NAMALWA (cell line): ENCODE results near the gene IL21R.
"Not testable (repeated sequence)": the region's sequence is repeated elsewhere in the genome, so short reads cannot be mapped to it uniquely, and the experiment has no call there.

ENCODE experiments used
- DNase-seq: peaks from one replicate; pipeline ENCODE4 v3.0.0-alpha.2; 2015; ENCODE audit warnings: low spot score

IL21R gene

DNA sequence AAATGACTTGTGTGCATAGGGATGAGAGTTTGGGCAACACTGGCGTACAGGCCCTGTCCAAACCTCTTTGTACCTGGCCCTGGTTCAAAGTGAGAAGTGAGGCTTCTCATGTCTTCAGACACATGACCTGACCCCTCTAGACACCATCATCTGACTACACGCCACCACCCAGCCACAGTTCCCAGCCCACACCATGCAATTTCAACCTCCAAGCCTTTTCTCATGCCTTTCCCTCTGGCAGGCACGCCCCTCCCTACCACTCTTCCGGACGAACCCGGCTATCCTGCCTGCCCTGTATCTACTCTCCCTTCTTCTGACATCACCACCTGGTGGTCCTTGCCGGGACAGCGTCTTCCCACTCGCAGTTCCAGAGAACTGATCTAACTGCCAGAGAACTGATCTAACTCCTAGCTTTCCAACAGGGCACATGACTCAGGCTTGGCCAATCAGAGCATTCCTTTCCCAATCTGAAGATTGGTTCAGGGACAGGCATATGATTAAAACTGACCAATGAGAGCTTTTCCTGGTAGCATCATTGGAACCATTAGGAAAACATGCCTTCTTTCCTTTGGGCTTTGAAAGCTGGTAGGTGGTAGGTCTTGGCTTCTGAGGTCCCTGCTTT lies 27.1 kb upstream of the IL21R start:
- DNase-seq = peak; percentile 53

DNA sequence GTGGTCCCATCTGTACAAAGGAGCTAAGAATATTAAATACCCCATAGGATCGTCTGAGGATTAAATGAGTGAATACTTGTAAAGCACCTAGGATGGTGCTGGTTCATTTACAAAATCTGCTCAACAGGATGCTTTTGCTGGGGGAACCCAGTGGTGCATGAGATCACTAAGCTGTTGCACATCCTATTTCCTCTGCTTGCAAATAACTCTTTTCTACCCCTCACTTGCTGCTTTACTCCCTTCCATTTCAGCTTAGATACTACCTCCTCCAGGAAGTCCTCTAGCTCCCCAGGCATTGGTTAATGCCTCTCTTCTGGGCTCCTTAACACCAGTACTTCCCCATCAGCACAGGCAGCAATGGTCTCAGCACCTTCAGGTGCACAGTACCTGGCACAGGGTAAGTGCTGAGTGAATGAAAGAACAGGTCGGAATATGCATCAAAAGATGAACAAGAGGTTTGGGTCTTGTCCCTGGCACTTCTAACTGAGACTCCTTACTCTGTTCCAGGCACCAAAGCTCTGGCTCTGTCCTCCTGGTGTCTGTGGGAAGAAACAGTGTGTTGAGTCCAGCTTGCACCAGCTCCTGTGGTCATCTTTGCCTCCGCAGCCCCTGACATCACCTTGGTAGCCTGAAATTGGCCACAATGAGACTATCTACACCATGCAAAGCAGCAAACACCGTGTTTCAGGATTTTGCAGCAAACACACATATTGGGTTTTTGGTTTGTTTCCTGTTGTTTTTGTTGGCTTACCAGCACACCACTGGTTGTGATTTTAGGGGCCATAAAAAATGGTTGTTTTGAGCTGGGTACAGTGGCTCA lies 24.1 kb upstream of the IL21R start:
- peak; percentile 46 for DNase-seq

DNA sequence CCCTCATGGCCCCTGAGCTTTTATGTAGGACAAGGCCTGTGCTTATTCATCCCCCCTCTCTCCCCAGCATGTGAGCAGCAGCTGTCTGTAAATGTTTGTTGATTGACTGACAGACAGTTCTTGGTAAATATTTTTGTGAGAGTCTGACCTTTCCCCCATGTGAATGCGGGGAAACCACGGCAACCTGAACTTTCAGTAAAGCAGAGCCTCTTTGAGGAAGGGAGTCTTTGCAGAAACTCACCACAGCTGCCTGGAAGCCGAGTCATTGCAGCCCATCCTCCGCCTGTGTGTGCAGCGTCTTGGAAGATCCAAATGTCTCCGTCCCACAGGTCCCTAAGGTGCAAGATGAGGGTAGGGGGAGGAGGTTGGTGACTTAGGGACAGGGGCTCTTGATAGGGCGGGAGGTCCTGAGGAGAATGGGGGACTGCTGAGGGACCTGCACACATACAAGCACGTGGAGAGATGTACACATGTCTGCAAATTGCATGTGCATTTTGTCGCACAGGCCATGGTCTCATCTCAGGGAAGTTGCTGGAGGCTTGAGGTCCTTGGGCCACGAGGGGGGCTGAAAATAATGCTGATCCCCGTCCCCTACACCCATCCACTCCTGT lies 23.0 kb upstream of the IL21R start:
- DNase-seq = no peak

DNA sequence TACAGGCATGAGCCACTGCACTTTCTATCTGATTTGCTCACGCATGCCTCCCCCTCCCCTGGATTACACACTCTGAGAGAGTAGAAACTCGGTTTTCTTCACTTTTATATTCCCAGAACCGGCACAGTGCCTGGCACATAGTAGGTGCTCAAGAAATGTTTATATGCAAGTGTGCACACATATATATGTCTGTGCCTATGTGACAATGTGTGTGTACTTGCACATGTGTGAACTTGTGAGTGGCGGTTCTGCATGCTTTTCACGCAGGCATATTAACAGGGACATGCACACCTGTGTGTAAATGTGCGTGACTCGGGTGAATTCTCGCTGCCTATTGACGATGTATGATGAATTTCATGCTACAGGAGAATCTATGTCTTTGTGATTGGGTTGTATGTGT lies 22.1 kb upstream of the IL21R start:
- no peak for DNase-seq

DNA sequence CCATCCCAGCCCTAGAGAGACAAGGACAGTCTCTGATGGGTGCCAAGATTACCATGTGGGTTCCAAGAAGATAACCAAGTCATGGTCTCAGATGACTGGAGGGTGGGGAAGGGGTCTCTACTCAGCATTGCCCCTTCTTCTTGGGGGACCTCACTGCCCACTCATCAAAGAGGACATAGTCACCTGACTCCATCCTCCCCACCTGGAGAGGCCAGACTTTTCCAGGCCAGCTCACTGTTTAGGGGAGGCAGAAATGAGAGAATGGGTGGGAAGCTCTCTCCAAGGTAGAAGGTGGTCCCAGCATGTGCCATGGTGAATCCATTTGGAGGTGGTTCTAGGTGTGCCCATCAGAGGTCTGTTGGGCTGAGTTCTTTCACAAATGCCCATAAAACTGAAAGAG lies 20.7 kb upstream of the IL21R start:
- no peak for DNase-seq

DNA sequence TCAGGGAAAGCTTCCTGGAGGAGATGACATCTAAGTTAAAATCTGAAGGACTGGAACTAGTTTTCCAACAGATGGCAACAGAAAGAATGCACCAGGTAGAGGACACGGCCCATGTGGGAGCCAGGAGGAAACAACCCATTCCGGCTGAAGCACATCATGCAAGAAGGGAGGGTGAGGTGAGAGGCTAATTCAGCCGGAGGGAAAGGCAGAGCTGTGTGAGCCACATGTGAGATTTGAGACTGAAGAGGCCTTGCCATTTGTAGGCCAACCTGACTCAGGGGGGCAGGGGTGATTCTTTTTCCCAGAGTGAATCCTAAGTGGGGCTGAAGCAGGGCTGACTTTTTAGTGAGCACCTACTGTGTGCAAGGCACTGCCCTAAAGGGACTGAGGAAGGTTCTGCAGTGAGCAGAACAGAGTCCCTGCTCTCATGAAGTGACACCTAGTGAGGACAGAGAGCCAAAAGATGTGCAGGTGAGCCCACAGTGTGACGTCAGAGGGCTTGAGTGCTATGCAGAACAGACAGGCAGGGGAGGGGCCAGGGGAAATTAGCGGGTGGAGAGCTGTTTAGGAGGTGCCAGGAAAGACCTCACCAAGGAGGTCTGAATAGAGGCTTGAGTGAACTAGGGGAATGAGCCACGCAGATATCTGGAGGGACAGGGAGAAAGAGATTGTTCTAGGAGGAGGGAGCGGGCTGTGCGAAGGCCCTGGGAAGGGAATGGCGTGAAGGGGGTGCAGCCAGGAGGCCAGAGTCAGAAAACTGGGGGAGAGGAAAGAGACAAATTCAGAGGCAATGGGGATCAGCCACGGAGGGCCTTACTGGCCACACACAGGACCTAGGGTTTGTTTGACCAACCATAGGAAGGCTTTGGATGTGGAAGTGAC lies 19.8 kb upstream of the IL21R start:
- peak; percentile 32 for DNase-seq

DNA sequence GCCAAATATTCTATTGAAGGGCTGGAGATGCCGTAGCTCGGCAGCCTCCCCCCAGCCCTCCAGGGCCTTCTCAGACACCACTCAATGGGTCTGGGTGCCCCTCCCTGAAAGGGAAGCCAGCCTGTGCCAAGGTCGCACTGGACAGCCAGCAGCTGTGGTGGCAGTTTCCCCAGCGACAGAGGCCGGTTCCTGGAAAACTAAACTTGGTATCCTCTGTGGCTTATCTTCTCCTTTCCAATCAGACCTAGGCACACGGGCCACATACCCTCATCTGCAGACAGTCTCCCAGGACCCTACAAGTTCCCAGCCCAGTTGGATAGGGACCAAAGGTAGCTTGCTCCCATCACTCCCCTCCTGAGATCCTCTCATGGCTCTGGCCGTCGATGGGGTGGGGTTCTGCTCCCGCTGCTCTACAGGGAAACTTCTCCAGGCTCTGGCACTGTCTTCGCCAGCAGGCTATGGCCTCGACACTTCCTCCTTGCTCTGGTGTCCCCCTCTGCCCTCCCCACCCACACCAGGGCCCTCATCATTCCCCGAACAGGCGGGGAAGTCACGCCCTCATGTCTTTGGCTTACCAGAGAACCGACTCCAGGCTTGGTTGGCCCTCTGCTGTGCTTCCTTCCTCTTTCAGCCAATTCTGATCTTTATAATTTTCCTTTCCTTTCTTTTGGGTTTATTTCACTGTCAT lies 18.3 kb upstream of the IL21R start:
- DNase-seq = no peak

DNA sequence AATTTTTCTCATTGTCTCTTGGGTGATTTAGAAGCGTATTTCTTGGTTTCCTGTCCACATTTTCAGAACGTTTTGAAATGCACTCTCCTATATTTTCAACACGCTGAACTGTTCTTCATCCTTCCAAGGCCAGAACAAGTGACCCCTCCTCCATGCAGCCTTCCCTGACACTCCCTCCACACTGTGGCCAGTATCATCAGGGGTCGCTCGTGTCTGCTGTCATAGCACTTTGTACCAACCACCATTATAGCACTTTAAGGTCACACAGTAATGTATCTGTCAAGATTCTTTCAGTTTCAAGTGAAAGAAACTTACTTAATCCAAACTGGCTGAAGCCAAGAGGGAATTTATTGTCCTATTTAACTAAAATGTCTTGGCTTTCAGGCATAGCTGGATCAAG lies 17.5 kb upstream of the IL21R start:
- DNase-seq = no peak

DNA sequence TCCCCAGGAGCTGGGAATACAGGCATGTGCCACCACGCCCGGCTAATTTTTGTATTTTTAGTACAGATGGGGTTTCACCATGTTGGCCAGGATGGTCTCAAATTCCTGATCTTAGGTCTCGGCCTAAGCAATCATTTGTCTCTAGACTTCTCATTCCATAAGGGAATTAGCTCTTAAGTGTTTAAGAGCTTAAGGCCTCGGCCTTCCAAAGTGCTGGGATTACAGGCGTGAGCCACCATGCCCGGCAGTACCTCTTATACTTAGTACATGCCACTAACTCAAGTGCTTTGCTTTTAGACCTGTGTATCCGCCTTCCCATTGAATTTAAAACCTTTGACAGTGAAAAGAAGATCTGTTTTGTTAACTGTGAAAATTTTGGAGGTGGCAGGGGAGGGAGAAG lies 16.6 kb upstream of the IL21R start:
- DNase-seq = no peak

DNA sequence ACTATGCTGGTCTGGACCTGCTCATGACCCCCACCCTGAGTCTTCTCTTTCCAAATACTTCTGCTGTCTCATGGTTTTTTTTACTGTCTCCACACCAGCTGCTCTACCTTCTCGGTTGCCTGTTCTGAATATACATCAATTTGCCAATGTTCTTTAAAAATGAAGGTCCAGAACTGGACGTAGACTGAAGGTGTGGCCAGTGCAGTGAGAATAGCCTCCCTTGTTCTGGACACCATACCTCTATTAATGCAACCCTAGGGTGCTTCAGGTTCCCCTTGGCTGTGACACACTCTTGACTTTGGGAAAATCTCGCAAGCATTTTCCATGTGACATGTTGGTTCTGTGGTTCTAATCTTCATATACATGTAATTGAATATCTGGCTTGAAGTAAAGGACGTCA lies 15.3 kb upstream of the IL21R start:
- no peak for DNase-seq

DNA sequence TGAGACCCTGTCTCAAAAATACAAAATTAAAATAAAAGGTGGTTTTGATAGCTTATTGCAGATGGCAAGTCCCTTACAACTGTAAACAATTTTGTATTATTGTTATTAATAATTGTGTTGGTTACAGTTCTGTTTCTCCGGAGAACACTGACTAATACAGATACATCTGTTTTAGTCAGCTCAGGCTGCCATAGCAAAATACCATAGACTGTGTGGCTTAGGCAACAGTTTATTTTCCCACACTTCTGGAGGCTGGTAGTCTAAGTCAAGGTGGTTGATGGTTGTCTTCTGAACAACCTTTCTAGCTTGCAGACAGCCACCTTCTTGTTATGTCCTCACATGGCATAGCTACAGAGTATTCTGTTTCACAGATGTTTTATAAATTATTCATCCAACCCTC lies 14.2 kb upstream of the IL21R start:
- no peak for DNase-seq

DNA sequence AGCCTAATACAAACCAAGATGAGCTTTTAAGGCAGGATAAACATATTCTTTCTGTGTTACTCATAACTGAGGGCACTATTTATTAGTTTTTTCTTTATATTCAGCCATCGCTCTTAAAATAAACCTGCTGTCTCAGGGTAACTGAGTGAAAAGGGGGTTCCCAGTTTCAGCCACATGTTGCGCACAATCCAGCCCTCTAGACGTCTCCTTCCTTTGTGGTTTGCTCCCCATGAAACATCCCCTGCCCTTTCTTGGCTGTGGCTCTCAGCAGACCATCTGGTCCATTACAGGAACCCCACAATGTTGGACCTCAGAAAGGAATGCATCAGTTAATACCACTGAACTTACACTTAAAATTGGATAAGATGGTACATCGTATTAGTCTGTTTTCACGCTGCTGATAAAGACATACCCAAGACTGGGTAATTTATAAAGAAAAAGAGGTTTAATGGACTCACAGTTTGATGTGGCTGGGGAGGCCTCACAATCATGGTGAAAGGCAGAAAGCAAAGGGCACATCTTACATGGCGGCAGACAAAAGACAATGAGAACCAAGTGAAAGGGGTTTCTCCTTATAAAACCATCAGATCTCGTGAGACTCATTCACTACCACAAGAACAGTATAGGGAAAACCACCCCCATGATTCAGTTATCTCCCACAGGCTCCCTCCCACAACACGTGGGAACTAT lies 12.6 kb upstream of the IL21R start:
- no peak for DNase-seq

DNA sequence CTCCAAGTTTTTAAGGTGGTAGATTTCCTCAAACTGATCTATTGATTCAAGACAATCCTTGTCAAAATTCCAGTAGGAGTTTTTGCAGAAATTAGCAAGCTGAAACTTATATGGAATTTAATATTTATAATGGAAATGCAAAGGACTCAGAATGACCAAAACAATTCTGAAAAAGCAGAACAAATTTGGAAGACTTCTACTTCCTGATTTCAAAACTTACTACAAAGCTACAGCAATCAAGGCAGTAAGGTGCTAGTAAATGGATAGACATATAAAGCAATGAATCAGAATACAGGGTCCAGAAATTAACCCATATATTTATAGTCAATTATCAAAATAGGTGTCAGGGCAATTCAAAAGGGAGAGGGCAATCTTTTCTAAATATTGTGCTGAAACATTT lies 11.8 kb upstream of the IL21R start:
- no peak for DNase-seq

DNA sequence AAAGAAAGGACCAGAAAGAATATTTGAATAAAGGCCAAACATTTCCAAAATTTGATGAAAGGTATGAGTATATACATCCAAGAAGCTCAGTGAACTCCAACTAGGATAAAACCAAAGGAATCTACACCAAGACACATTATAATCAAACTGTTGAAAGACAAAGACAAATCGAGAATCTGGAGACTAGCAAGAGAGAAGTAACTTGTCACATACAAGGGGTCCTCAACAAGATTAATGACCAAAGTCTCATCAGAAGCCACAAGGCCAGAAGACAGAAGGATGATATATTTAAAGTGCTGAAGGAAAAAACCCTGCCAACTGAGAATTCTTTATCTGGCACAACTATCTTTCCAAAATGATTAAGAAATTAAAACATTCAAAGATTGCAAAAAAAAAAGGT lies 9.3 kb upstream of the IL21R start:
- no peak for DNase-seq

DNA sequence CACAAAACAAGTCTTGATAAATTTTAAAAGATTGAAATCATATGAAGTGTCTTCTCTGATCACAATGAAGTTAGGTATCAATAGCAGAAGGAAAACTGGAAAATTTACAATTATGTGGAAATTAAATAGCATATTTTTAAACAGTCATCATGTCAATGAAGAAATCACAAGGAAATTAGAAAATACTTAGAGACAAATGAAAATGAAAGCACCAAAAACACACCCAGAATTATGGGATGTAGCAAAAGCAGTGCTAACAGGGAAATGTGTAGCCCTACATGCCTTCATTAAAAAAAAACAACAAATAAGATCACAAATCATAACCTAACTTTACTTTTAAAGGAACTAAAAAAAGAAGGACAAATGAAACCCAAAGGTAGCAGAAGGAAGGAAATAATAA lies 7.5 kb upstream of the IL21R start:
- DNase-seq = no peak

DNA sequence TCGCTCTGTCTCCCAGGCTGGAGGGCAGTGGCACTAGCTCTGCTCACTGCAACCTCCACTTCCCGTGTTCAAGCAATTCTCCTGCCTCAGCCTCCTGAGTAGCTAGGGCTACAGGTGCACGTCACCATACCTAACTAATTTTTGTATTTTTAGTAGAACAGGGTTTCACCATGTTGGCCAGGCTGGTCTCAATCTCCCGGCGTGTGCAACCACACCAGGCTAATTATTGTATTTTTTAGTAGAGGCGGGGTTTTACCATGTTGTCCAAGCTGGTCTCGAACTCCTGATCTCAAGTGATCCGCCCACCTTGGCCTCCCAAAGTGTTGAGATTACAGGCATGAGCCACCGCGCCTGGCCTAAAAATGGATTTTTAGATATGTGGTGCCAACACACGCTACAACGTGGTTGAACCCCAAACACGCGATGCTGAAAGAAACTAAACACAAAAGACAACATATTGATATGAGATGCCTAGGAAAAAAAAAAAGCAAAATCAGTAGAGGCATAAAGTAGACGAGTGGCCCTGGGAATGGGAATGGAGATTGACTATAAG lies 3.6 kb upstream of the IL21R start:
- not testable (repeated sequence) for DNase-seq

DNA sequence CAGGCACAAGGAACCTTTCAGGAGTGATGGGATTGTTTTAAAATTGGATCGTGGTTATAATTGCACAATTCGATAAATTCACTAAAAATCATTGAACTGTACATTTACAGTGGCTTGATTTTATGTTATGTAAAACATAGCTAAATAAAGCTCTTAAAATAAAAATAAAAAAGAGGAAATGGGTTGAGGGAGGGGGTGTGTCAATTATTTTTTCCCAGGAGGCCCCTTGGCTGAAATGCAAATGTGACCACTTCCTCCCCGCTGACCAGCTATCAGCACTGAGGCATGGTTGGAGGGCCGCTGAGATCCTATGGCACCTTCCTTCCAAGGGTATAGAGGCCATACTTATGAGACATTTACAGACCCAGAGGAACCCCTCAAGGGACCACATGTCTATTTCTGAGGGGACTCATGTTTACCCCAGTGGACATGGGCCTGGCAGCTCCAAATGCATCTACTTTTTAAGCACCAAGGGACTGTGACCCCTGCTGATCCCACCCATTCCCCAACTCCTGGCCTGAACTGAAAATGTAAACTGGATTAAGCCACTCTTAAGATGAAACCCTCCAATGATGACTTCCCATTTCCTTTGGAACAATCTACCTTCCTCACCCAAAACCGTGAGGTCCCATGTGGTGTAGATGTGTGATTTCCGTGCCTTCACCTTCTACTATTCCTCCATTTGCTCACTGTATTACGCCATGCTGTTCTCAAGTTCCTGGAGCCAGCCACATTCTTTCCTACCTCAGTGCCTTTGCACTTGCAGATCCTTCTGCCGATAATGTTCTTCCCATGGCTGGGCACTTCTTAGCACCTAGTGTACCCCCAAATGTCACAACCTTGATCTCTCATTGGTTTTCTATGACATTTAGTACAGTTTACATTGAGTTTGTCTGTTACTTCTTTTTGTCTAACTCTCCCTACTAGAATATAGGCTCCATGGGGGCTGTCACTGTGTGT lies 2.8 kb upstream of the IL21R start:
- peak; percentile 79 for DNase-seq

DNA sequence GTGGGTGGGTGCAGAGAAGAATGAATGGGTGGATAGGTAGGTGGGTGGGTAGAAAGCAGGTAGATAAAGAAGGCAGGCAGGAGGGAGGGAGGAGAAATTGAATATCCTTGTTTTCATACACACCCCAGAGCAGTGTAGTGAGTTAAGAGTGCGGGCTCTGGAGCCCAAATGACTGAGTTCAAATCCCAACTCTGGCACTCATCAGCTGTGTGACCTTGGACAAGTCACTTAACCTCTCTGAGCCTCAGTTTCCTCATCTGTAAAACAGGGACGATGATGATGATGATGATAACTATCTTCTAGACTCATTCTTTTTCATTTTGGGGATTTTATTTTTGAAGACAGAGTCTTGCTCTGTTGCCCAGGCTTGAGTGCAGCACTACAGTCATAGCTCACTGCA lies 2.0 kb upstream of the IL21R start:
- DNase-seq = no peak

DNA sequence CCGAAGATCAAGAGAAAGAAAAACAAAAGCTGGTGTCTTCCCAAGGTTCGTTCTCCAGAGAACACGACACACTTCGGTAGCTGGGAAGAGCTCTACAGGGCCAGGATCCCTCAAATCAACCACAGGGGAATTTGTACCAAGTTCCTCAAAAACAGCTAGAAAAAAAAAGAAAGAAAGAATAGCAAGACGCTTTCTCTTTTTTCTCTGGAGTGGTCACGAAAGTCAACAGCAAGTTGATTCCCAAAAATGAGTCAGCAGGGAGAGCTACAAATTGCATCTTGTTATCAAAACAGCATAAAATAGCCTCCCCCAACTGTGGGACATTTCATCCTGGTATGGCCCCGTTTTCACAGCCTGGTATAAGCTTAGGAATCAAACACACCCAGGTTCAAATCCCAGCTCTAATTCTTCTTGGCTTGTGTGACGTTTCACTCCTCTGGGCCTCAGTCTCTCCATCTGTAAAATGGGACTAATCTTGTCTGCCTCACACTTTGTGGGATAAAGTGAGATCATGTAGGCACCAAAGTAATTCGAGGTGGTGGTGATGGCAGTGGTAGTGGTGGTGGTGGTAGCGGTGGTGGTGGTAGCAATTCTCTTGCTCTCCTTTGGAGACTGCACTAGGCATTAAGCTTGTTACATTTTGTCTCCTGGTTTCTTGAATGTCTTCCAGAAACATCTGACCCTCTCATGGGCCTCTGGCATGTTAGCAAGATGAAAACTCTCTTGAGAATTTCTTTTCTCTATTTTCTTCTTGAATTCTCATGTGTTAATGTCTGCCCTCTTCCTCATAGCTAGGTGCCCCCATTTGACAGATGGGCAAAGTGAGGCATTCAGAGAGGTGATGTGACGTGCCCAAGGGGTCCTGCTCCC lies 988 bp upstream of the IL21R start:
- DNase-seq = peak; percentile 47
